SK-N-SH (cell line): Measurements from ENCODE around the gene PLAAT1. TPM values are rescaled to one million over a fixed set of nuclear protein-coding genes. Genes with fewer than 3 reads are reported as not detected.

Experiments used
- CTCF ChIA-PET: fragments of 300-600, 350-600 bp; formaldehyde crosslinking; extraction: SDS; loops from one replicate; lab custom pipeline; 2021; lab: Yijun Ruan, JAX
- POLR2A ChIA-PET: fragments of 350-600 bp; sonication (Branson Sonifier 250); formaldehyde crosslinking; extraction: SDS; loops from one replicate; lab custom pipeline; 2020; ENCODE audit warnings: antibody characterized with exemption, inconsistent platforms; lab: Yijun Ruan, JAX
- DNase-seq: peaks from one replicate; pipeline ENCODE4 v3.0.0; 2012
- H2AFZ ChIP-seq: fragments of 200-600 bp; sonication (generic); 2 replicates; pipeline ENCODE4 v1.8.1; 2016; ENCODE audit warnings: antibody characterized with exemption, mild to moderate bottlenecking, low read depth
- H3F3A ChIP-seq: fragments of 200-600 bp; sonication (generic); replicated peaks from 2 replicates; pipeline ENCODE3; 2016; ENCODE audit warnings: antibody characterized with exemption, mild to moderate bottlenecking; ENCODE audit not compliant: insufficient read depth
- H3K27ac ChIP-seq, 2 experiments: fragments of 200-500 bp in 1 of 2; fragments of 200-600 bp in 1 of 2; sonication (Bioruptor generic) in 1 of 2; sonication (generic), shearing (Covaris generic) in 1 of 2; 2 replicates each; pipeline versions ENCODE4 v1.5.1 to v1.6.1; 2014 to 2016; ENCODE audit warnings: low read depth in 2 of 2, inconsistent platforms in 1 of 2, low read length in 1 of 2, mild to moderate bottlenecking in 1 of 2, mixed read lengths in 1 of 2
- H3K27me3 ChIP-seq: fragments of 200-600 bp; sonication (generic), shearing (Covaris generic); 2 replicates; pipeline ENCODE4 v1.6.1; 2016; ENCODE audit warnings: mixed run types; ENCODE audit not compliant: insufficient read depth
- H3K36me3 ChIP-seq, 2 experiments: fragments of 200-500 bp in 1 of 2; fragments of 200-600 bp in 1 of 2; sonication (Bioruptor generic) in 1 of 2; sonication (generic) in 1 of 2; replicated peaks in 1 of 2; 2 replicates each; pipeline versions ENCODE3 to v1.5.1; 2014 to 2016; ENCODE audit warnings: low read length in 1 of 2, mild to moderate bottlenecking in 1 of 2; ENCODE audit not compliant: insufficient read depth in 2 of 2, control insufficient read depth in 1 of 2
- H3K4me1 ChIP-seq, 2 experiments: fragments of 200-500 bp in 1 of 2; fragments of 200-600 bp in 1 of 2; sonication (Bioruptor generic) in 1 of 2; sonication (generic), shearing (Covaris generic) in 1 of 2; 2 replicates each; pipeline versions ENCODE4 v1.5.1 to v1.6.1; 2014 to 2016; ENCODE audit warnings: low read depth in 1 of 2, low read length in 1 of 2, mixed run types in 1 of 2; ENCODE audit not compliant: insufficient read depth in 2 of 2, control insufficient read depth in 1 of 2
- H3K4me2 ChIP-seq: fragments of 200-600 bp; sonication (generic), shearing (Covaris generic); 2 replicates; pipeline ENCODE4 v1.6.1; 2017; ENCODE audit warnings: mixed run types
- H3K4me3 ChIP-seq, 2 experiments: fragments of 200-500 bp in 1 of 2; fragments of 200-600 bp in 1 of 2; sonication (Bioruptor generic) in 1 of 2; sonication (generic), shearing (Covaris generic) in 1 of 2; 2 replicates each; pipeline versions ENCODE4 v1.5.1 to v1.8.1; 2014 to 2016; ENCODE audit warnings: low read depth in 2 of 2, inconsistent platforms in 1 of 2, low read length in 1 of 2, mild to moderate bottlenecking in 1 of 2, mixed read lengths in 1 of 2, moderate library complexity in 1 of 2
- H3K79me2 ChIP-seq: fragments of 200-600 bp; sonication (generic); 2 replicates; pipeline ENCODE4 v1.8.1; 2017; ENCODE audit warnings: mild to moderate bottlenecking; ENCODE audit not compliant: insufficient read depth
- H3K9ac ChIP-seq: fragments of 200-600 bp; sonication (generic); 2 replicates; pipeline ENCODE4 v1.6.1; 2017; ENCODE audit warnings: mixed run types
- H3K9me2 ChIP-seq: fragments of 200-600 bp; sonication (generic); 2 replicates; pipeline ENCODE4 v1.6.1; 2017; ENCODE audit warnings: mixed run types
- H3K9me3 ChIP-seq: fragments of 200-600 bp; sonication (generic); 2 replicates; pipeline ENCODE4 v1.6.1; 2017; ENCODE audit warnings: mixed run types, mild to moderate bottlenecking, moderate library complexity
- H4K20me1 ChIP-seq: fragments of 200-600 bp; sonication (generic); 2 replicates; pipeline ENCODE4 v1.6.1; 2017; ENCODE audit warnings: mild to moderate bottlenecking, mixed run types; ENCODE audit not compliant: insufficient read depth
- CHD2 ChIP-seq: fragments of 150-350 bp; IDR thresholded peaks from 2 replicates; pipeline ENCODE4 v1.6.1; 2018; ENCODE audit warnings: low read length; ENCODE audit not compliant: partially characterized antibody
- FOSL2 ChIP-seq: IDR thresholded peaks from 2 replicates; pipeline ENCODE4 v1.4.0; 2012; ENCODE audit warnings: low read depth, mild to moderate bottlenecking, moderate library complexity, borderline replicate concordance
- JUND ChIP-seq: IDR thresholded peaks from 2 replicates; pipeline ENCODE4 v1.4.0; 2012
- MXI1 ChIP-seq: IDR thresholded peaks from 2 replicates; pipeline ENCODE4 v1.6.1; 2012; ENCODE audit warnings: mild to moderate bottlenecking, low read depth, low read length, improper control_type of control experiment
- NRF1 ChIP-seq: IDR thresholded peaks from 2 replicates; pipeline ENCODE4 v1.6.1; 2012; ENCODE audit warnings: low read depth, mild to moderate bottlenecking, low read length
- POLR2AphosphoS5 ChIP-seq: IDR thresholded peaks from 2 replicates; pipeline ENCODE4 v1.6.1; 2012; ENCODE audit warnings: low read depth, low read length
- RCOR1 ChIP-seq: fragments of 150-350 bp; IDR thresholded peaks from 2 replicates; pipeline ENCODE4 v1.6.1; 2017; ENCODE audit warnings: antibody characterized with exemption, low read length
- RFX5 ChIP-seq: IDR thresholded peaks from 2 replicates; pipeline ENCODE4 v1.6.1; 2012; ENCODE audit warnings: mild to moderate bottlenecking, improper control_type of control experiment, low read length
- RXRA ChIP-seq: IDR thresholded peaks from 2 replicates; pipeline ENCODE4 v1.4.0; 2012; ENCODE audit warnings: low read depth, mild to moderate bottlenecking, borderline replicate concordance
- SIN3A ChIP-seq: IDR thresholded peaks from 2 replicates; pipeline ENCODE4 v1.6.1; 2012; ENCODE audit warnings: low read depth, mild to moderate bottlenecking, low read length, moderate library complexity, borderline replicate concordance
- SMC3 ChIP-seq: IDR thresholded peaks from 2 replicates; pipeline ENCODE4 v1.6.1; 2012; ENCODE audit warnings: low read depth, low read length, improper control_type of control experiment
- TAF1 ChIP-seq: IDR thresholded peaks from 2 replicates; pipeline ENCODE4 v1.6.1; 2012; ENCODE audit warnings: low read depth, mild to moderate bottlenecking, low read length, moderate library complexity, borderline replicate concordance
- TEAD4 ChIP-seq: IDR thresholded peaks from 2 replicates; pipeline ENCODE4 v1.4.0; 2012; ENCODE audit warnings: mild to moderate bottlenecking, borderline replicate concordance; ENCODE audit not compliant: insufficient read depth
- YY1 ChIP-seq: IDR thresholded peaks from 2 replicates; pipeline ENCODE4 v1.4.0; 2012; ENCODE audit warnings: low read depth, mild to moderate bottlenecking
- WGBS: methylation state at CpG from one replicate; pipeline ENCODE4 v1.1.6; 2017; ENCODE audit warnings: low lambda C conversion rate; 5-methylcytosine and 5-hydroxymethylcytosine counted together
- polyA plus RNA-seq, 3 experiments: library from polyadenylated mRNA; depleted of rRNA; stranded (reverse); fragments of >200 nt; gene quantifications; 2 replicates each; pipeline ENCODE4 v1.2.3, GENCODE V29; 2012
- TF ChIP-seq, protein P1 (sequence below): IDR thresholded peaks from 2 replicates; pipeline ENCODE4 v1.6.1; 2012; ENCODE audit warnings: mild to moderate bottlenecking, low read depth, low read length, moderate library complexity
- TF ChIP-seq, protein P2 (sequence below): fragments of 150-350 bp; IDR thresholded peaks from 2 replicates; pipeline ENCODE4 v1.6.1; 2017; ENCODE audit warnings: antibody characterized with exemption, low read length, low read depth, borderline replicate concordance
- TF ChIP-seq, protein P3 (sequence below): fragments of 200-600 bp; sonication (generic); IDR thresholded peaks from 2 replicates; pipeline ENCODE4 v1.6.1; 2017; ENCODE audit warnings: antibody characterized with exemption, mild to moderate bottlenecking, moderate library complexity
- TF ChIP-seq, protein P4 (sequence below): IDR thresholded peaks from 2 replicates; pipeline ENCODE4 v1.4.0; 2012; ENCODE audit warnings: low read depth

The PLAAT1 gene
- polyA plus RNA-seq, 1 of the 3 experiments (the other 2 are of a cell fraction) = 1.6 TPM

DNA sequence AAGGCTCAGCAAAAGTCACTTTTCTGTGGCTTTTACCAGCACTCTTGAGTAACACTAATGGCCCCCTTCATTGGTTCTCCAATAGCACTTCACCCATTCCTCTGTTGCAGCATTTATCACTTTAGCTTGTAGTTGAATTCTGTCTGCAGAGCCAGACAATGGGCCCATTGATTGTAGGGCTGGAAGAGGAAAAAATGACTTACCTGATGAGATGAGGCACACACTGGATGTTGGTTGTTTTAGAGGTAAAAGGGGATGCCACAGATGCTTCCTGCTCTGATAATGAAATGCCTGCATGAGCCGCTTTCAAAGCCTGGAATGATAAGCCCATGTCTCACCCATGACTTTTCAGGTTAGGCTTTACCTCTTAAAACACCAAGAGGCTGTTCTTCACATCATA is 64.3 kb downstream of the PLAAT1 start (continued):
- TF ChIP-seq RXRA = no peak
- TF ChIP-seq, protein P1, sequence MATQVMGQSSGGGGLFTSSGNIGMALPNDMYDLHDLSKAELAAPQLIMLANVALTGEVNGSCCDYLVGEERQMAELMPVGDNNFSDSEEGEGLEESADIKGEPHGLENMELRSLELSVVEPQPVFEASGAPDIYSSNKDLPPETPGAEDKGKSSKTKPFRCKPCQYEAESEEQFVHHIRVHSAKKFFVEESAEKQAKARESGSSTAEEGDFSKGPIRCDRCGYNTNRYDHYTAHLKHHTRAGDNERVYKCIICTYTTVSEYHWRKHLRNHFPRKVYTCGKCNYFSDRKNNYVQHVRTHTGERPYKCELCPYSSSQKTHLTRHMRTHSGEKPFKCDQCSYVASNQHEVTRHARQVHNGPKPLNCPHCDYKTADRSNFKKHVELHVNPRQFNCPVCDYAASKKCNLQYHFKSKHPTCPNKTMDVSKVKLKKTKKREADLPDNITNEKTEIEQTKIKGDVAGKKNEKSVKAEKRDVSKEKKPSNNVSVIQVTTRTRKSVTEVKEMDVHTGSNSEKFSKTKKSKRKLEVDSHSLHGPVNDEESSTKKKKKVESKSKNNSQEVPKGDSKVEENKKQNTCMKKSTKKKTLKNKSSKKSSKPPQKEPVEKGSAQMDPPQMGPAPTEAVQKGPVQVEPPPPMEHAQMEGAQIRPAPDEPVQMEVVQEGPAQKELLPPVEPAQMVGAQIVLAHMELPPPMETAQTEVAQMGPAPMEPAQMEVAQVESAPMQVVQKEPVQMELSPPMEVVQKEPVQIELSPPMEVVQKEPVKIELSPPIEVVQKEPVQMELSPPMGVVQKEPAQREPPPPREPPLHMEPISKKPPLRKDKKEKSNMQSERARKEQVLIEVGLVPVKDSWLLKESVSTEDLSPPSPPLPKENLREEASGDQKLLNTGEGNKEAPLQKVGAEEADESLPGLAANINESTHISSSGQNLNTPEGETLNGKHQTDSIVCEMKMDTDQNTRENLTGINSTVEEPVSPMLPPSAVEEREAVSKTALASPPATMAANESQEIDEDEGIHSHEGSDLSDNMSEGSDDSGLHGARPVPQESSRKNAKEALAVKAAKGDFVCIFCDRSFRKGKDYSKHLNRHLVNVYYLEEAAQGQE = no peak
- TF ChIP-seq, all 33 proteins: peak for 0

DNA sequence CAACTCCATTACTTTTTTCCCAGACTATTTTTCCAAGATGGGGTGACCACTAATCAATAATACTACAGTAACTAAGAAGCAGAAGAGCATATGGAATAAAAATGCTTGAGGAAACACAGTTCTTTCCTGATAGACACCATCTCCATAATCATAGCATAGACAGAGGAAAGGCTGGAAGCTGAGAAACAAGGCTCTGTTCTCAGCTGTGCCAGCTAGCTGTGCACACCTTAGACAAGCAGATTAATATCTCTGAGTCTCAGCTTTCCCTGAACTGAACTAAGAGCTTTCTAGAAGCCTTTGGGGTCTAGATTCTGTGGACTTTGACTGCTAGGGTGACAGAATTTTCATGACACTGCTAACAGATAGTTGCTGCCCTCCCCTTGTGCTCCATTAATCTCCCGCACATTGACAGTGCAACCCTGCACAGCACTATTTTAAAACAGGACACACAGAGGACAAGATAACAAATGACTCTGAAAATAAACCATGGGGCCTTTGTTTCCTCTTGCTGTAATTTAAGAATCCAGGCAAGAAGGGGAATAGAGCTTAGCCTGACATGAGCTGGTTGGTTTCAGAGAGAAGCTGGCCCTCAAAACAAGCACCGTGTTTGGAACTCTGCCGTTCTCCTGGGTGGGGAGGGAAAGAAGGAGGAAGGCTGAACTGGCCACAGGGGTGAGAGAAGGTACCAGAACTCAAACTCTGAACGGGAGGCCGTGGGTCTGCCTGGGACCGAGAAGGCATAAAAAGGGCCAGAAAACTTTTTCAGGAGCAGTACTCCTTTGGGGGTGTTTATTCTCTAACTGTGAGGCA is 70.1 kb downstream of the PLAAT1 start:
- H3K27me3 ChIP-seq = no peaks in the 10 kb centered on the region; the same call in 1 of the 2 replicates
- H3K9ac ChIP-seq = no peak overlapping the region
- H3K4me1 ChIP-seq = no peaks in the 10 kb centered on the region
- H3K9me3 ChIP-seq = no peaks in the 10 kb centered on the region
- no peaks in the 10 kb centered on the region for H3K9me2 ChIP-seq
- no peaks in the 10 kb centered on the region for H3K79me2 ChIP-seq
- H3K27ac ChIP-seq = no peak overlapping the region
- CTCF ChIA-PET = no interaction called here
- POLR2A ChIA-PET = no interaction called here
- no peak overlapping the region for H2AFZ ChIP-seq
- DNase-seq = no peak
- WGBS = 8% methylated on average over 6 of the region's 6 CpGs
- H3K4me2 ChIP-seq = no peak overlapping the region
- H3K4me3 ChIP-seq = no peak overlapping the region
- H4K20me1 ChIP-seq = no peaks in the 10 kb centered on the region
- no peaks in the 10 kb centered on the region for H3K36me3 ChIP-seq
- no peaks in the 10 kb centered on the region for H3F3A ChIP-seq
- TF ChIP-seq SMC3 (no peak), CHD2 (no peak), MXI1 (no peak), RXRA (no peak), RFX5 (no peak), FOSL2 (no peak), TAF1 (no peak), JUND (no peak), TEAD4 (no peak), RCOR1 (no peak), YY1 (no peak), NRF1 (no peak), POLR2AphosphoS5 (no peak), SIN3A (no peak)
- TF ChIP-seq, protein P1 = no peak
- TF ChIP-seq, protein P2, sequence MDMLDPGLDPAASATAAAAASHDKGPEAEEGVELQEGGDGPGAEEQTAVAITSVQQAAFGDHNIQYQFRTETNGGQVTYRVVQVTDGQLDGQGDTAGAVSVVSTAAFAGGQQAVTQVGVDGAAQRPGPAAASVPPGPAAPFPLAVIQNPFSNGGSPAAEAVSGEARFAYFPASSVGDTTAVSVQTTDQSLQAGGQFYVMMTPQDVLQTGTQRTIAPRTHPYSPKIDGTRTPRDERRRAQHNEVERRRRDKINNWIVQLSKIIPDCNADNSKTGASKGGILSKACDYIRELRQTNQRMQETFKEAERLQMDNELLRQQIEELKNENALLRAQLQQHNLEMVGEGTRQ = no peak
- TF ChIP-seq, protein P3, sequence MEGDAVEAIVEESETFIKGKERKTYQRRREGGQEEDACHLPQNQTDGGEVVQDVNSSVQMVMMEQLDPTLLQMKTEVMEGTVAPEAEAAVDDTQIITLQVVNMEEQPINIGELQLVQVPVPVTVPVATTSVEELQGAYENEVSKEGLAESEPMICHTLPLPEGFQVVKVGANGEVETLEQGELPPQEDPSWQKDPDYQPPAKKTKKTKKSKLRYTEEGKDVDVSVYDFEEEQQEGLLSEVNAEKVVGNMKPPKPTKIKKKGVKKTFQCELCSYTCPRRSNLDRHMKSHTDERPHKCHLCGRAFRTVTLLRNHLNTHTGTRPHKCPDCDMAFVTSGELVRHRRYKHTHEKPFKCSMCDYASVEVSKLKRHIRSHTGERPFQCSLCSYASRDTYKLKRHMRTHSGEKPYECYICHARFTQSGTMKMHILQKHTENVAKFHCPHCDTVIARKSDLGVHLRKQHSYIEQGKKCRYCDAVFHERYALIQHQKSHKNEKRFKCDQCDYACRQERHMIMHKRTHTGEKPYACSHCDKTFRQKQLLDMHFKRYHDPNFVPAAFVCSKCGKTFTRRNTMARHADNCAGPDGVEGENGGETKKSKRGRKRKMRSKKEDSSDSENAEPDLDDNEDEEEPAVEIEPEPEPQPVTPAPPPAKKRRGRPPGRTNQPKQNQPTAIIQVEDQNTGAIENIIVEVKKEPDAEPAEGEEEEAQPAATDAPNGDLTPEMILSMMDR = no peak
- TF ChIP-seq, protein P4, sequence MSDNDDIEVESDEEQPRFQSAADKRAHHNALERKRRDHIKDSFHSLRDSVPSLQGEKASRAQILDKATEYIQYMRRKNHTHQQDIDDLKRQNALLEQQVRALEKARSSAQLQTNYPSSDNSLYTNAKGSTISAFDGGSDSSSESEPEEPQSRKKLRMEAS = no peak
